SK-N-SH (cell line): ENCODE measurements around the gene UBAC2. TPM values are rescaled to one million over a fixed set of nuclear protein-coding genes. Genes with fewer than 3 reads are reported as not detected.

ENCODE experiments used
- CTCF ChIA-PET: fragments of 300-600, 350-600 bp; formaldehyde crosslinking; extraction: SDS; loops from one replicate; lab custom pipeline; 2021; lab: Yijun Ruan, JAX
- POLR2A ChIA-PET: fragments of 350-600 bp; sonication (Branson Sonifier 250); formaldehyde crosslinking; extraction: SDS; loops from one replicate; lab custom pipeline; 2020; ENCODE audit warnings: antibody characterized with exemption, inconsistent platforms; lab: Yijun Ruan, JAX
- DNase-seq: peaks from one replicate; pipeline ENCODE4 v3.0.0; 2012
- H2AFZ ChIP-seq: fragments of 200-600 bp; sonication (generic); 2 replicates; pipeline ENCODE4 v1.8.1; 2016; ENCODE audit warnings: antibody characterized with exemption, mild to moderate bottlenecking, low read depth
- H3F3A ChIP-seq: fragments of 200-600 bp; sonication (generic); replicated peaks from 2 replicates; pipeline ENCODE3; 2016; ENCODE audit warnings: antibody characterized with exemption, mild to moderate bottlenecking; ENCODE audit not compliant: insufficient read depth
- H3K27ac ChIP-seq, 2 experiments: fragments of 200-500 bp in 1 of 2; fragments of 200-600 bp in 1 of 2; sonication (Bioruptor generic) in 1 of 2; sonication (generic), shearing (Covaris generic) in 1 of 2; 2 replicates each; pipeline versions ENCODE4 v1.5.1 to v1.6.1; 2014 to 2016; ENCODE audit warnings: low read depth in 2 of 2, inconsistent platforms in 1 of 2, low read length in 1 of 2, mild to moderate bottlenecking in 1 of 2, mixed read lengths in 1 of 2
- H3K27me3 ChIP-seq: fragments of 200-600 bp; sonication (generic), shearing (Covaris generic); 2 replicates; pipeline ENCODE4 v1.6.1; 2016; ENCODE audit warnings: mixed run types; ENCODE audit not compliant: insufficient read depth
- H3K36me3 ChIP-seq, 2 experiments: fragments of 200-500 bp in 1 of 2; fragments of 200-600 bp in 1 of 2; sonication (Bioruptor generic) in 1 of 2; sonication (generic) in 1 of 2; replicated peaks in 1 of 2; 2 replicates each; pipeline versions ENCODE3 to v1.5.1; 2014 to 2016; ENCODE audit warnings: low read length in 1 of 2, mild to moderate bottlenecking in 1 of 2; ENCODE audit not compliant: insufficient read depth in 2 of 2, control insufficient read depth in 1 of 2
- H3K4me1 ChIP-seq, 2 experiments: fragments of 200-500 bp in 1 of 2; fragments of 200-600 bp in 1 of 2; sonication (Bioruptor generic) in 1 of 2; sonication (generic), shearing (Covaris generic) in 1 of 2; 2 replicates each; pipeline versions ENCODE4 v1.5.1 to v1.6.1; 2014 to 2016; ENCODE audit warnings: low read depth in 1 of 2, low read length in 1 of 2, mixed run types in 1 of 2; ENCODE audit not compliant: insufficient read depth in 2 of 2, control insufficient read depth in 1 of 2
- H3K4me2 ChIP-seq: fragments of 200-600 bp; sonication (generic), shearing (Covaris generic); 2 replicates; pipeline ENCODE4 v1.6.1; 2017; ENCODE audit warnings: mixed run types
- H3K4me3 ChIP-seq, 2 experiments: fragments of 200-500 bp in 1 of 2; fragments of 200-600 bp in 1 of 2; sonication (Bioruptor generic) in 1 of 2; sonication (generic), shearing (Covaris generic) in 1 of 2; 2 replicates each; pipeline versions ENCODE4 v1.5.1 to v1.8.1; 2014 to 2016; ENCODE audit warnings: low read depth in 2 of 2, inconsistent platforms in 1 of 2, low read length in 1 of 2, mild to moderate bottlenecking in 1 of 2, mixed read lengths in 1 of 2, moderate library complexity in 1 of 2
- H3K79me2 ChIP-seq: fragments of 200-600 bp; sonication (generic); 2 replicates; pipeline ENCODE4 v1.8.1; 2017; ENCODE audit warnings: mild to moderate bottlenecking; ENCODE audit not compliant: insufficient read depth
- H3K9ac ChIP-seq: fragments of 200-600 bp; sonication (generic); 2 replicates; pipeline ENCODE4 v1.6.1; 2017; ENCODE audit warnings: mixed run types
- H3K9me2 ChIP-seq: fragments of 200-600 bp; sonication (generic); 2 replicates; pipeline ENCODE4 v1.6.1; 2017; ENCODE audit warnings: mixed run types
- H3K9me3 ChIP-seq: fragments of 200-600 bp; sonication (generic); 2 replicates; pipeline ENCODE4 v1.6.1; 2017; ENCODE audit warnings: mixed run types, mild to moderate bottlenecking, moderate library complexity
- H4K20me1 ChIP-seq: fragments of 200-600 bp; sonication (generic); 2 replicates; pipeline ENCODE4 v1.6.1; 2017; ENCODE audit warnings: mild to moderate bottlenecking, mixed run types; ENCODE audit not compliant: insufficient read depth
- ELF1 ChIP-seq: IDR thresholded peaks from 2 replicates; pipeline ENCODE4 v1.4.0; 2012
- EZH2phosphoT487 ChIP-seq: fragments of 200-600 bp; sonication (generic); IDR thresholded peaks from 2 replicates; pipeline ENCODE4 v1.6.1; 2017; ENCODE audit warnings: low read depth, mixed run types, mild to moderate bottlenecking, antibody characterized with exemption, moderate library complexity, borderline replicate concordance
- FOXM1 ChIP-seq: IDR thresholded peaks from 2 replicates; pipeline ENCODE4 v1.4.0; 2012; ENCODE audit warnings: low read depth, mild to moderate bottlenecking
- IRF3 ChIP-seq: fragments of 150-350 bp; IDR thresholded peaks from 2 replicates; pipeline ENCODE4 v1.6.1; 2016; ENCODE audit warnings: mild to moderate bottlenecking, low read depth, low read length
- MXI1 ChIP-seq: IDR thresholded peaks from 2 replicates; pipeline ENCODE4 v1.6.1; 2012; ENCODE audit warnings: mild to moderate bottlenecking, low read depth, low read length, improper control_type of control experiment
- NRF1 ChIP-seq: IDR thresholded peaks from 2 replicates; pipeline ENCODE4 v1.6.1; 2012; ENCODE audit warnings: low read depth, mild to moderate bottlenecking, low read length
- RAD21 ChIP-seq: IDR thresholded peaks from 2 replicates; pipeline ENCODE4 v1.6.1; 2012; ENCODE audit warnings: mild to moderate bottlenecking, low read length
- RFX5 ChIP-seq: IDR thresholded peaks from 2 replicates; pipeline ENCODE4 v1.6.1; 2012; ENCODE audit warnings: mild to moderate bottlenecking, improper control_type of control experiment, low read length
- RXRA ChIP-seq: IDR thresholded peaks from 2 replicates; pipeline ENCODE4 v1.4.0; 2012; ENCODE audit warnings: low read depth, mild to moderate bottlenecking, borderline replicate concordance
- SIN3A ChIP-seq: IDR thresholded peaks from 2 replicates; pipeline ENCODE4 v1.6.1; 2012; ENCODE audit warnings: low read depth, mild to moderate bottlenecking, low read length, moderate library complexity, borderline replicate concordance
- TAF1 ChIP-seq: IDR thresholded peaks from 2 replicates; pipeline ENCODE4 v1.6.1; 2012; ENCODE audit warnings: low read depth, mild to moderate bottlenecking, low read length, moderate library complexity, borderline replicate concordance
- TCF12 ChIP-seq: IDR thresholded peaks from 2 replicates; pipeline ENCODE4 v1.4.0; 2012
- USF2 ChIP-seq: fragments of 150-350 bp; IDR thresholded peaks from 2 replicates; pipeline ENCODE4 v1.6.1; 2017; ENCODE audit warnings: antibody characterized with exemption, low read length, low read depth, borderline replicate concordance
- YY1 ChIP-seq: IDR thresholded peaks from 2 replicates; pipeline ENCODE4 v1.4.0; 2012; ENCODE audit warnings: low read depth, mild to moderate bottlenecking
- WGBS: methylation state at CpG from one replicate; pipeline ENCODE4 v1.1.6; 2017; ENCODE audit warnings: low lambda C conversion rate; 5-methylcytosine and 5-hydroxymethylcytosine counted together
- polyA plus RNA-seq, 3 experiments: library from polyadenylated mRNA; depleted of rRNA; stranded (reverse); fragments of >200 nt; gene quantifications; 2 replicates each; pipeline ENCODE4 v1.2.3, GENCODE V29; 2012

UBAC2 gene
- polyA plus RNA-seq, 1 of the 3 experiments (the other 2 are of a cell fraction), result 79.0 TPM

- H3K27me3 ChIP-seq, result no peaks in the 10 kb centered on the region
- no peak overlapping the region for H3K9ac ChIP-seq
- TF ChIP-seq MXI1 (no peak), RAD21 (no peak), YY1 (no peak), NRF1 (no peak)
- no peak overlapping the region for H3K4me2 ChIP-seq
- ChIA-PET POLR2A (no interaction called here), CTCF (interaction anchor here (1.0 to 2.8 kb wide), 2 partner anchors 16 to 85 kb away, joined by 3 to 16 read pairs; partner anchors contain the start of gene UBAC2)
- no peak overlapping the region; a peak in 1 of 4 replicates for H3K27ac ChIP-seq
- H3K79me2 ChIP-seq, result no peaks in the 10 kb centered on the region
- H3F3A ChIP-seq, result peaks cover 11% of the 10 kb centered on the region
- H3K4me1 ChIP-seq, result peaks cover 6 to 7% of the 10 kb centered on the region in 2 experiments; a peak in 3 of 4 replicates
- peaks cover 2 to 8% of the 10 kb centered on the region in 2 experiments for H3K36me3 ChIP-seq
- H3K4me3 ChIP-seq, result no peak overlapping the region
- peaks cover 5% of the 10 kb centered on the region; the same call in 1 of the 2 replicates for H4K20me1 ChIP-seq
- no peak overlapping the region for H2AFZ ChIP-seq
- no peaks in the 10 kb centered on the region for H3K9me3 ChIP-seq
- H3K9me2 ChIP-seq, result no peaks in the 10 kb centered on the region
- DNase-seq, result no peak
- 98% methylated on average over 10 of the region's 10 CpGs for WGBS
Observed at GRCh38 chr13:99285432-99286182, 85.0 kb downstream of the UBAC2 start.

GRCh38 chr13:99287551-99287950 is 86.9 kb downstream of the UBAC2 start:
- no peaks in the 10 kb centered on the region for H3K9me3 ChIP-seq
- no peak overlapping the region for H3K27ac ChIP-seq
- no peaks in the 10 kb centered on the region for H3K27me3 ChIP-seq
- peaks cover 0 to 8% of the 10 kb centered on the region in 2 experiments for H3K36me3 ChIP-seq
- H3K4me3 ChIP-seq, result no peak overlapping the region
- TF ChIP-seq TAF1, result no peak
- no peak for TF ChIP-seq IRF3
- no peak for TF ChIP-seq SIN3A
- no peak for TF ChIP-seq RXRA
- H3K9me2 ChIP-seq, result no peaks in the 10 kb centered on the region
- H3K79me2 ChIP-seq, result no peaks in the 10 kb centered on the region
- peaks cover 8% of the 10 kb centered on the region for H3F3A ChIP-seq
- peaks cover 5% of the 10 kb centered on the region; the same call in 1 of the 2 replicates for H4K20me1 ChIP-seq
- no peak for DNase-seq
- CTCF ChIA-PET, result interaction anchor here (1.3 to 2.4 kb wide), 2 partner anchors 11 to 21 kb away, joined by 3 to 8 read pairs; no protein-coding TSS in a partner anchor
- H3K9ac ChIP-seq, result no peak overlapping the region
- no peak overlapping the region for H2AFZ ChIP-seq
- POLR2A ChIA-PET, result no interaction called here
- H3K4me2 ChIP-seq, result no peak overlapping the region
- WGBS, result 100% methylated on average over 4 of the region's 4 CpGs
- H3K4me1 ChIP-seq, result peaks cover 3 to 6% of the 10 kb centered on the region in 2 experiments; a peak in 3 of 4 replicates

- Histone ChIP-seq H3K9me3 (no peaks in the 10 kb centered on the region), H3K79me2 (no peaks in the 10 kb centered on the region), H3K4me2 (no peak overlapping the region), H4K20me1 (peaks cover under 1% of the 10 kb centered on the region; the same call in 1 of the 2 replicates), H3K27ac (no peak overlapping the region), H3K9me2 (no peaks in the 10 kb centered on the region), H3K4me3 (no peak overlapping the region), H3F3A (peaks cover 2% of the 10 kb centered on the region), H2AFZ (no peak overlapping the region), H3K4me1 (peaks cover under 1 to 3% of the 10 kb centered on the region in 2 experiments; a peak in 2 of 4 replicates), H3K9ac (no peak overlapping the region), H3K36me3 (peaks cover 0 to 8% of the 10 kb centered on the region in 2 experiments), H3K27me3 (no peaks in the 10 kb centered on the region)
- ChIA-PET POLR2A (no interaction called here), CTCF (interaction anchor here (1.0 to 2.4 kb wide), 4 partner anchors 12 to 56 kb away, joined by 3 to 8 read pairs (median 4); no protein-coding TSS in a partner anchor)
- WGBS, result 97% methylated on average over 2 of the region's 2 CpGs
- DNase-seq, result no peak
- TF ChIP-seq TCF12, result no peak
- no peak for TF ChIP-seq RFX5
- no peak for TF ChIP-seq EZH2phosphoT487
- TF ChIP-seq FOXM1, result no peak
- no peak for TF ChIP-seq SIN3A
- no peak for TF ChIP-seq TAF1
- no peak for TF ChIP-seq ELF1
- TF ChIP-seq YY1, result no peak
- TF ChIP-seq RAD21, result no peak
- TF ChIP-seq USF2, result no peak
Observed at GRCh38 chr13:99288089-99288488, 87.4 kb downstream of the UBAC2 start.
